DOHH2 (cell line): ENCODE measurements around the gene FBXO31.

ENCODE experiments used
- H3F3A ChIP-seq: fragments of 200-600 bp; sonication (generic), shearing (Covaris generic); 2 replicates; pipeline ENCODE4 v1.6.0; 2016; ENCODE audit warnings: antibody characterized with exemption, mild to moderate bottlenecking; ENCODE audit not compliant: control insufficient read depth, insufficient read depth
- H3K27ac ChIP-seq: fragments of 200-600 bp; sonication (generic); 2 replicates; pipeline ENCODE4 v1.5.1; 2014; ENCODE audit warnings: low read depth, mild to moderate bottlenecking, low read length, moderate library complexity
- H3K27me3 ChIP-seq: fragments of 200-600 bp; sonication (generic); 2 replicates; pipeline ENCODE4 v1.6.1; 2014; ENCODE audit warnings: mild to moderate bottlenecking, low read length, mixed read lengths; ENCODE audit not compliant: control insufficient read depth
- H3K36me3 ChIP-seq: fragments of 200-600 bp; sonication (generic); 2 replicates; pipeline ENCODE4 v1.6.1; 2014; ENCODE audit warnings: mild to moderate bottlenecking, low read length, moderate library complexity, mixed read lengths; ENCODE audit not compliant: control insufficient read depth
- H3K4me1 ChIP-seq: fragments of 200-600 bp; sonication (generic); 2 replicates; pipeline ENCODE4 v1.6.1; 2014; ENCODE audit warnings: mild to moderate bottlenecking, low read length, mixed read lengths; ENCODE audit not compliant: control insufficient read depth
- H3K4me2 ChIP-seq: fragments of 200-600 bp; sonication (generic); 2 replicates; pipeline ENCODE4 v1.6.0; 2014; ENCODE audit warnings: mild to moderate bottlenecking, low read length, moderate library complexity
- H3K4me3 ChIP-seq: fragments of 200-600 bp; sonication (generic); 2 replicates; pipeline ENCODE4 v1.5.1; 2014; ENCODE audit warnings: mild to moderate bottlenecking, low read length, mixed read lengths
- H3K79me2 ChIP-seq: fragments of 200-600 bp; sonication (generic); 2 replicates; pipeline ENCODE4 v1.6.1; 2014; ENCODE audit warnings: mild to moderate bottlenecking, low read length, mixed read lengths; ENCODE audit not compliant: control insufficient read depth
- H3K9me2 ChIP-seq: fragments of 200-600 bp; sonication (generic); replicated peaks from 2 replicates; pipeline ENCODE4 v1.6.1; 2014; ENCODE audit warnings: mild to moderate bottlenecking, low read length, mixed read lengths; ENCODE audit not compliant: control insufficient read depth
- H3K9me3 ChIP-seq: fragments of 200-600 bp; sonication (generic); 2 replicates; pipeline ENCODE4 v1.6.1; 2014; ENCODE audit warnings: antibody characterized with exemption, low read length, mixed read lengths; ENCODE audit not compliant: control insufficient read depth, insufficient read depth
- H4K20me1 ChIP-seq: fragments of 200-600 bp; sonication (generic); 2 replicates; pipeline ENCODE4 v1.6.0; 2014; ENCODE audit warnings: low read depth, mild to moderate bottlenecking, antibody characterized with exemption, low read length, moderate library complexity; ENCODE audit not compliant: control insufficient read depth, insufficient read depth
- CTCF ChIP-seq: fragments of 200-600 bp; sonication (generic); IDR thresholded peaks from one replicate; pipeline ENCODE4 v1.5.1; 2014; ENCODE audit warnings: antibody characterized with exemption, mild to moderate bottlenecking, low read depth, low read length; ENCODE audit not compliant: poor library complexity, severe bottlenecking
- EZH2phosphoT487 ChIP-seq: fragments of 200-600 bp; sonication (generic); IDR thresholded peaks from 2 replicates; pipeline ENCODE4 v1.6.1; 2017; ENCODE audit warnings: borderline replicate concordance, mild to moderate bottlenecking, antibody characterized with exemption, low read length, moderate library complexity, mixed read lengths

FBXO31 gene

GRCh38 chr16:87332150-87332549 is 51.4 kb downstream of the FBXO31 start:
- no peaks in the 10 kb centered on the region for H4K20me1 ChIP-seq
- no peaks in the 10 kb centered on the region for H3K9me2 ChIP-seq
- no peak overlapping the region for H3K4me2 ChIP-seq
- H3K36me3 ChIP-seq: peaks cover 53% of the 10 kb centered on the region
- no peaks in the 10 kb centered on the region for H3K27me3 ChIP-seq
- H3F3A ChIP-seq: no peaks in the 10 kb centered on the region
- H3K27ac ChIP-seq: no peak overlapping the region
- H3K4me1 ChIP-seq: no peaks in the 10 kb centered on the region
- TF ChIP-seq CTCF: no peak
- TF ChIP-seq EZH2phosphoT487: no peak
- no peaks in the 10 kb centered on the region for H3K9me3 ChIP-seq
- no peak overlapping the region for H3K4me3 ChIP-seq
- no peaks in the 10 kb centered on the region for H3K79me2 ChIP-seq

GRCh38 chr16:87331241-87331801 is 52.3 kb downstream of the FBXO31 start:
- TF ChIP-seq EZH2phosphoT487 (no peak), CTCF (no peak)
- Histone ChIP-seq H3K9me3 (no peaks in the 10 kb centered on the region), H3K27me3 (no peaks in the 10 kb centered on the region), H4K20me1 (no peaks in the 10 kb centered on the region), H3K9me2 (no peaks in the 10 kb centered on the region), H3K36me3 (peaks cover 53% of the 10 kb centered on the region), H3K4me3 (no peak overlapping the region), H3K27ac (no peak overlapping the region), H3F3A (no peaks in the 10 kb centered on the region), H3K79me2 (no peaks in the 10 kb centered on the region), H3K4me1 (no peaks in the 10 kb centered on the region), H3K4me2 (no peak overlapping the region)

- Histone ChIP-seq H3K4me1 (no peaks in the 10 kb centered on the region), H3K27ac (no peak overlapping the region), H3K9me2 (no peaks in the 10 kb centered on the region), H3K79me2 (no peaks in the 10 kb centered on the region), H4K20me1 (no peaks in the 10 kb centered on the region), H3K36me3 (peaks cover 47% of the 10 kb centered on the region), H3K4me3 (no peak overlapping the region), H3F3A (no peaks in the 10 kb centered on the region), H3K27me3 (no peaks in the 10 kb centered on the region), H3K4me2 (no peak overlapping the region), H3K9me3 (no peaks in the 10 kb centered on the region)
- TF ChIP-seq EZH2phosphoT487: no peak
- no peak for TF ChIP-seq CTCF
Measured at GRCh38 chr16:87330646-87331045, 52.9 kb downstream of the FBXO31 start.
